NOMO-1 treated with dmso at 0.1 percent for 144 hours (cell line): ENCODE data around the gene HPS6.
A peak's percentile ranks its signal among the peaks of the same experiment; 100 is the strongest.
"Not testable (repeated sequence)": the region's sequence is repeated elsewhere in the genome, so short reads cannot be mapped to it uniquely, and the experiment has no call there.

ENCODE experiments used
- DNase-seq: peaks from one replicate; lab custom pipeline; 2025; ENCODE audit not compliant: unreplicated experiment; lab: John Stamatoyannopoulos, UW

HPS6 gene

GRCh38 chr10:102064868-102065560 lies at the start of gene HPS6:
Gene HPS6 (plus strand): TSS chr10:102065349. CDS start chr10:102065475, 126 bp downstream.
- peak; percentile 88 for DNase-seq

GRCh38 chr10:102016416-102016815 lies 48.7 kb upstream of the HPS6 start:
- no peak for DNase-seq

GRCh38 chr10:102017295-102017694 lies 47.9 kb upstream of the HPS6 start:
- DNase-seq = no peak

- no peak for DNase-seq
These were observed 44.2 kb upstream of the HPS6 start for GRCh38 chr10:102020938-102021337.

- DNase-seq = peak; percentile 70
These were observed 40.4 kb upstream of the HPS6 start for GRCh38 chr10:102024799-102025198.

- DNase-seq = no peak
These were observed 37.9 kb upstream of the HPS6 start for GRCh38 chr10:102027261-102027660.

GRCh38 chr10:102033787-102034186 lies 31.4 kb upstream of the HPS6 start:
- DNase-seq = no peak

- DNase-seq = not testable (repeated sequence)
These were observed 29.3 kb upstream of the HPS6 start for GRCh38 chr10:102035807-102036206.

- no peak for DNase-seq
These were observed 26.7 kb upstream of the HPS6 start for GRCh38 chr10:102038410-102038809.

- no peak for DNase-seq
These were observed 24.7 kb upstream of the HPS6 start for GRCh38 chr10:102040305-102041050.

GRCh38 chr10:102045292-102045691 lies 19.9 kb upstream of the HPS6 start:
- DNase-seq = no peak

- no peak for DNase-seq
These were observed 19.1 kb upstream of the HPS6 start for GRCh38 chr10:102046095-102046494.

GRCh38 chr10:102054881-102055646 lies 10.1 kb upstream of the HPS6 start:
- peak; percentile 33 for DNase-seq

- DNase-seq = peak; percentile 93
These were observed 9.3 kb upstream of the HPS6 start, which contains the start of gene ARMH3 for GRCh38 chr10:102055647-102056419. Gene ARMH3 (minus strand): TSS chr10:102056173. CDS start chr10:102040114, 16,059 bp downstream.

GRCh38 chr10:102059987-102060386 lies 5.2 kb upstream of the HPS6 start:
- DNase-seq = no peak

GRCh38 chr10:102064503-102064867 lies 664 bp upstream of the HPS6 start:
- DNase-seq = no peak

GRCh38 chr10:102065561-102066398 lies 631 bp downstream of the HPS6 start:
- DNase-seq = no peak

- DNase-seq = no peak
These were observed 1.4 kb downstream of the HPS6 start for GRCh38 chr10:102066399-102067088.
